Measurements from ENCODE around the gene FBXW4. TPM values are rescaled to one million over a fixed set of nuclear protein-coding genes. Genes with fewer than 3 reads are reported as not detected.

Gene FBXW4
- total RNA-seq, 4 donors from 2014 or later = 50.0 to 73.5 (median 54.3) TPM

DNA sequence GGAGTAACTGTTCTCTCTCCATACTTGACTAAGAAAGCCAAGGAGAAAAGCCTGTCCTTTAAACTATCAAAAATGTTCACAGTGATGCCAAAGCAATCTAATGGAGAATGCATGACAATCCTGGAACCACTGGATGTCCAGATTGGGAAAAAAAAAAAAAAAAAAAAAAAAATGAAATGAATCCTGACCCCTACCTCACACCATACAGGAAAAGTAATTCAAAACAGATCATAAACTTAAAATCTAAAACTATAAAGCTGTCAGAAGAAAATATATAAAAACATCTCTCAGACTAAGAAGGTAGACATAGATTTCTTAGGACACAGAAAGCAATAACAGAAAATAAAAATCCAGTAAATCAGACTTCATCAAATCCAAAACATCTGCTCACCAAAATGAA lies 18.4 kb downstream of the FBXW4 start:
- DNase-seq (ENCODE audit: low spot score) = no peak
- ATAC-seq (ENCODE audit: low FRiP score) = no peak
- no peak for TF ChIP-seq CTCF (IDR thresholded peaks at IDR 0.05)

GRCh38 chr10:101675115-101675514 lies 19.9 kb downstream of the FBXW4 start:
- no peak for ATAC-seq (ENCODE audit: low FRiP score)
- TF ChIP-seq CTCF (IDR thresholded peaks at IDR 0.05) = no peak
- DNase-seq (ENCODE audit: low spot score) = no peak

- no peak for DNase-seq (ENCODE audit: low spot score)
- no peak for ATAC-seq (ENCODE audit: low FRiP score)
- no peak for TF ChIP-seq CTCF (IDR thresholded peaks at IDR 0.05)
Observed at GRCh38 chr10:101672536-101672935, 22.4 kb downstream of the FBXW4 start.

DNA sequence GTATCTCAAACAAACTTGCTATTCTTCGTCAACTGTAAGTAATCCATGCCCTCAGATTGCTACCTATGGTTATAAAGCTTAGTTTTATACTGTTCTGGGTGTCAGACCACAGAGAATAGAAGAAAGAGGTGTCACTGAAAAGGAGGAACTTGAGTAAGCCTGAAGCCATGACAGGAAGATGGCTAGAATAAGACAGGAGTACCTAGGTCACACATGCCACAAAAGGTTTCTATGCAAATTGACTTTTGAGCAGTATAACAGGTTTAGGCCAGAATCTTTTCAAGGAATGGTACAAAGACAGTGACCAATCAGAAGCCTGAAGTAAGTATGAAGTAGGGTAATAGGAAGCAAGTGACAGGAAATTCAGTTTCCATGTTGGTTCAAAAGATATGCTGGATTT lies 23.5 kb downstream of the FBXW4 start:
- DNase-seq (ENCODE audit: low spot score) (no peak), ATAC-seq (ENCODE audit: low FRiP score) (no peak)
- TF ChIP-seq CTCF (IDR thresholded peaks at IDR 0.05) = no peak

DNA sequence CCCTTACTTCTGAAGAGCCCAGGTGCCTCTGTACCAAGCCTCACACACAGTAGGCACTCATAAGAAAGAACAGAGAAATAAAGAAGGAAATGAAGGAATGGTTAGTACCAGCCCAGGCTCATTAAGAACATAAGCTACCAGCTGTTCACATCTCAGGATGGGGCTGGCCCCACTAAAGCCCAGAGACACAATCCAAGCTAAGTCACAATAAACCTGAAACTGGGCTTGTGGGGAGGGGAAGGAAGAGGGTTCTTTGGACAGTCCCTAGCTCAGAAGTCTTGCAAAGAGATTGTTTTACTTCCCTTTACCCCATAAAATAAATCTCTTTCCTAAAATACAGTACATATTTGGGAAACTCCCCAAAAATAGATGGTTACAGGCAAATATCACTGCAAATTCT lies 24.3 kb downstream of the FBXW4 start:
- TF ChIP-seq CTCF (IDR thresholded peaks at IDR 0.05) = no peak
- DNase-seq (ENCODE audit: low spot score) (no peak), ATAC-seq (ENCODE audit: low FRiP score) (no peak)

DNA sequence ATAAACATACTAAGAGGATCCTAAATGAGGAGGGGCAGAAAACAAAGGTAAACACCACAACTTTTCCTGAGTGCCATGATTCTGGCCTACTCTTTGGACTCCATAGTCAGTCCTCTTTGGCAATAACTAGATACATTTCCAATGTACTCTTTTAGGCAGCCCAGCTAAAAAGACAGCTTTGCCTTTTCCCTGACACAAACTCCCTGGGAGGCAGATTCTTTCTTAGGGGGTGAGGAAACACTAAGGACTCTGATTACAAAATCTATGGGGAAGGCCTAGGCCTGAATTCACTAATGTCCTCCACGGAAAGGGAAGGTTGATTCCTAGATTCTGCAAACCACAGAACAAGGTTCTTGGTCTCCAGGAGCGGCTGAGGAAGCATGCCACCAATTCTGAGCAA lies 25.8 kb downstream of the FBXW4 start:
- no peak for TF ChIP-seq CTCF (IDR thresholded peaks at IDR 0.05)
- DNase-seq (ENCODE audit: low spot score) (no peak), ATAC-seq (ENCODE audit: low FRiP score) (no peak)

GRCh38 chr10:101668566-101668965 lies 26.4 kb downstream of the FBXW4 start:
- ATAC-seq (ENCODE audit: low FRiP score) (no peak), DNase-seq (ENCODE audit: low spot score) (no peak)
- no peak for TF ChIP-seq CTCF (IDR thresholded peaks at IDR 0.05)

Measured in omental fat pad (tissue), 4 donors.